D721Med (cell line): ENCODE measurements around the gene BRF1.

Experiments
- DNase-seq: peaks from one replicate; pipeline ENCODE4 v3.0.0; 2011; ENCODE audit warnings: low spot score; ENCODE audit not compliant: insufficient read length
- FAIRE-seq: peaks from 2 replicates; lab custom pipeline; 2011; peaks lifted over from hg19 to GRCh38; lab: Jason Lieb, UNC
- TF ChIP-seq, protein P1 (sequence below): IDR thresholded peaks from 2 replicates; pipeline ENCODE4 v1.5.1; 2012; ENCODE audit warnings: mild to moderate bottlenecking, control low read depth; ENCODE audit not compliant: insufficient read depth; ENCODE audit errors: missing control alignments

Gene BRF1

DNA sequence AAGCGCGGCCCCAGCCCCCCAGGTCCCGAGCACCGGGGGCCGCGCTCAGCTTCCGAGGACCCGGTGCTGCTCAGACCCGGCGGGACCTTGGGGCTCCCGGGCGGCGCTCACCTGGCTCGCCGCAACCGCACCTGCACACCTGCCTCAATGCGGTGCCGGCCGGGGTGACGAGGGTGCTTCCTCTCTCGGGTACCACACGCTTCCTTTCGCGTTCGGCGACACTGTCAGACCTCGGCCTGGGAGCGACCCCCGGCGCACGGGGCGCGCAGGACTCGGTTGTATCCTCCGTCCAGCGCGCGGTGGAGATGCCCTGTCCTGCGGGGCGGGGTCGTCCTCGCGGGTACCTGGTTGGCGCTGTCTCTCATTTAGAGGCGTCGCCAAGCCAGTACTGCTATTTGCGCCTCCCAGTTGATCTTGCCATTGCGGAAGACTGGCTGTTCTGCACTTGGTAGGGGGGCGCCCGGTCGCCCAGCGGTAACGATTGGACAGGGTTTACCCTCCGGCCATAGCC lies 14.5 kb upstream of the BRF1 start:
- DNase-seq = no peak
- no peak for FAIRE-seq
- TF ChIP-seq, protein P1, sequence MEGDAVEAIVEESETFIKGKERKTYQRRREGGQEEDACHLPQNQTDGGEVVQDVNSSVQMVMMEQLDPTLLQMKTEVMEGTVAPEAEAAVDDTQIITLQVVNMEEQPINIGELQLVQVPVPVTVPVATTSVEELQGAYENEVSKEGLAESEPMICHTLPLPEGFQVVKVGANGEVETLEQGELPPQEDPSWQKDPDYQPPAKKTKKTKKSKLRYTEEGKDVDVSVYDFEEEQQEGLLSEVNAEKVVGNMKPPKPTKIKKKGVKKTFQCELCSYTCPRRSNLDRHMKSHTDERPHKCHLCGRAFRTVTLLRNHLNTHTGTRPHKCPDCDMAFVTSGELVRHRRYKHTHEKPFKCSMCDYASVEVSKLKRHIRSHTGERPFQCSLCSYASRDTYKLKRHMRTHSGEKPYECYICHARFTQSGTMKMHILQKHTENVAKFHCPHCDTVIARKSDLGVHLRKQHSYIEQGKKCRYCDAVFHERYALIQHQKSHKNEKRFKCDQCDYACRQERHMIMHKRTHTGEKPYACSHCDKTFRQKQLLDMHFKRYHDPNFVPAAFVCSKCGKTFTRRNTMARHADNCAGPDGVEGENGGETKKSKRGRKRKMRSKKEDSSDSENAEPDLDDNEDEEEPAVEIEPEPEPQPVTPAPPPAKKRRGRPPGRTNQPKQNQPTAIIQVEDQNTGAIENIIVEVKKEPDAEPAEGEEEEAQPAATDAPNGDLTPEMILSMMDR = no peak

DNA sequence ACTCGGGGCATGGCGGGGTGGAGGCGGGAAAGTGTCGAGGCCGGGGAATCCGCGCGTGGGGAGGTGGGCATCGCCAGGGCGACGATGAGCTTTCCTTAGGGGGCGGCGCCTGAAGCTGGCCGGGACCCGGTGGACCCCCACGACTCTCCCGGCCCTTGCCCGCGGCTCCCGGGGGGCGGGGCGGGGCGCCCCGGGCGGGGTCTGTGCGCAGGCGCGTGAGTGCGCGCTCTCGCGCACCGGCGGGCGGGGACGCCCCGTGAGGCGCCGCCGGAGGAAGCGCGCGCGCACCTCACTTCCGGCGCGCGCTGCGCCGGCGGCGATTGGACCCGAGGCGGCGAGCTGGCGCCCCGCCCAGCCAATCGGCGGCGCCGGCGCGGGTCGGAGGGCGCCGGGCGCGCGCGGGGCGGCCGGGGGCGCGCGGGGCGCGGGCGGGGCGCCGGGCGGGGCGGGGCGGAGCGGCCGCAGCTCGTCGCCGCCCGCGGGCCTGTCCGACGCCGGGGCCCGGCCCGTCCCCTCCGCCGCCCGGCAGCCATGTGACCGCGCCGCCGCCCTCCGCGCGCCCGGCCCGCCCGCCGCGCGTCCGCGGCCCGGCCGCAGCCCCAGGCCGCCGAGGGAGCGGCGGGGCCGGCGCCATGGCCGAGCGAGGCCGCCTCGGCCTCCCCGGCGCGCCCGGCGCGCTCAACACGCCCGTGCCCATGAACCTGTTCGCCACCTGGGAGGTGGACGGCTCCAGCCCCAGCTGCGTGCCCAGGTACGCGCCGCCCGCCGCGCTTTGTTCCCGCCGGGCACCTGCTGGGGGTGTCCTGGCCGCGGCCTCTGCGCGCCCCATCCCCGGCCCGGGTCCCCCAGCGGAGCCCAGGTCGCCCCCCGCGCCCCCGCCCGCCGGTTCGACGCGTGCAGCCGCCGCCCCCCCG lies 13.7 kb upstream of the BRF1 start, which contains the start of gene PACS2:
Gene PACS2, plus strand, starts transcription at position 462 of the 914 bp plus-strand sequence. Its CDS starts 171 bp downstream, at position 633.
- peak; percentile 97 for DNase-seq
- FAIRE-seq = no peak
- TF ChIP-seq, protein P1 = no peak

DNA sequence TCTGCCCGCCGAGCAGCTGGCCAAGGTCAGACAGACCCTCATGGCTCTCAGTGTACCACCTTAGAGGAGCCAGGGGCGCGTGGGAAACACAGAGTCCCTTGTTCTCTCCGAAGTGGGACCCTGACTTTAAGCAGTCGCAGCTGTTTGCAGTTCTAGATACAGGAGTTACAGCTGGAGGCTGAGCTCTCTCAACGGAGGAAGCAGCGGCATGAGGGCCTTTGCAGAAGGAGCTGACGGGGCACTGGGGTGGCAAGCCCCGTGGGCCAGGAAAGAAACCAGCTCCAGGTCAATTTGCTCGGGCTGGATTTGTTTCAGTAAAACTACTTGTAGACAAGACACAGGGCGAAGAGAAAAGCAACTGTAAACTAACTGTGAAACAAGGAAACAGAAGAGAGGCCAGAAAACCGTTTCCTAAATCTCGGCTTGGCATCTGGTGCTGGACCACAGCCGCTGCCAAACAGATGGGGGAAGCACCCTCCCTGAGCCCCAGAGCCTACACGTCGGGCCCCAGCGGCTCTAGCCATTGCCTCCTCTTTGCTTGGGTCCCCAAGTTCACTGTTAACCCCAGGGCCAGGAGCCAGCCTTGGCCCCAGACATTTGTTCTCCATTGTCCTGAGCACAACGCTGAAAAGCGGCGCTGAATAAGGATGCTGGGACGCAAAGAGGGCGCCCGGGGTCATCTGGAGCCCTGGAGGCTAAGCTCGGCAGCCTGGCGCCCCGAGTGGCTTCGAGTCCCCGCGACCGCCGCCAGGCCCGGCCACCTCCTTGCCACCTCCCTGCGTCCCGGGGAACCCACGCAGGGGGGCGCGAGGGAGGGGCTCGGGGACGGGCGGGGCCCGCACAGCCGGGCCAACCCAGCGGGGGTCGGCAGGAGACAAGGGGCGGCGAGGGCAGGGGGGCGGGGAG lies 12.8 kb upstream of the BRF1 start:
- DNase-seq = no peak
- FAIRE-seq = no peak
- TF ChIP-seq, protein P1 = no peak

DNA sequence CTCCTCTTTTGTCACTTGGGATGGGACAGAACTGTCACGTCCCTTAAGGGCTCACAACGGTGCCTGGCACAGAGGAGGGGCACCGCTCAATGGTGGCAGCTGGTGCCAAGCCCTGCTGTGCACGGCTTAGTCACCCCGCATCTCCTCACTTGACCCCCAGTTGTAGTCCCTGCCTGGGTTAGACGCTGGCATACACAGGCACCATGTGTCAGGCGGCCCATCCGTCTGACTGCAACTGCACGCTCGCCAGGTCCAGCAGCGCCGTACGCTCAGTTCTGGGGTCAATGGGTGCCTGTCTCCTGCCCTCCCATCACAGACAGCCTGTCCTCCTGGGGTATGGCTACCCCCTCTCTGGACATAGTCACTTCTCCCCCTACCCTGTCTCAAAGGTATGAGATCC lies 12.2 kb upstream of the BRF1 start:
- FAIRE-seq = no peak
- TF ChIP-seq, protein P1 = no peak
- DNase-seq = no peak

DNA sequence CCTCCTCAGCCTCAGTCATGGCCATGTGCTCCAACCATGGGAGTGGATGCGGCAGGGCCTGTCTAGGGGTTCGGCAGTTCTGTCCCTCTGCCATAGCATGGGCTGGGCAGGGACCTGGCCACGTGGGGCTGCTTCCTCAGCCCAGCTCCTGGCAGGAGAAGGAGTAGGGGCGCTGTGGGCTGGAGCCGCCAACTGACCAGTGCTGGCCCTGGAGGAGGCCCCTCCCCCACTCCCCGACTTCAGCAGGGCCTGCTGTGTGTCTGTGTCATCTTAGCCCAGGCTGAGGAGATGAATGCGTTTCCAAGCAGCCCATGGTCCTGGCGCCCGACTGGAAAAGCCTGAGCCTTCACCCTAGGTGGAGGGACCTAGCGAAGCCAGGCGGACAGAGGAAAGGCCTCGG lies 11.0 kb upstream of the BRF1 start:
- no peak for FAIRE-seq

DNA sequence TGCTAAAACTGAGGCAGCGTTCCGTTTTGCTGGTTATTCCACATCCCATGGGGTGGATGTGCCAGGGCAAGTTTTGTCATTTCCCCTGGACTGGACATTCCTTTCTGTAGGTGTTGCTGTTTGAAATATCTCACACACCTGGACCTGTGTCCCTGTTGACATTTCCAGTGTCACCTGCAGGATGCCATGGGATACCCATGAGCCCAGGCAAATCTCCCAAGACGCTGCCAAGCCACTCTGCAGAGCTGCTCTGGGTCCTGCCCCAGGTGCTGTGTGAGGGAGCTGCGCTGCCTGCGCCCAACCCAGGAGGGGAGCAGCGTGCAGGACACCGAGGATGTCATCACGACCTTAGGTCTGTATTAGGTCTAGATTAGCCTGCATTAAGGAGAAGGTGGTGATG lies 8.6 kb upstream of the BRF1 start:
- TF ChIP-seq, protein P1 = no peak
- DNase-seq = no peak
- FAIRE-seq = no peak

More for the DNA sequence above, 11.0 kb upstream of the BRF1 start:
- TF ChIP-seq, protein P1 = no peak
- DNase-seq = no peak
